ENCODE measurements around the gene CIP2A. TPM values are rescaled to one million over a fixed set of nuclear protein-coding genes. Genes with fewer than 3 reads are reported as not detected.

Gene CIP2A
- total and polyA plus RNA-seq, 2 experiments from 2014 or later: 10.5 to 13.9 TPM

GRCh38 chr3:108525256-108525655 is 64.0 kb downstream of the CIP2A start:
- WGBS, 2 experiments (ENCODE audit: low coverage in 1 of 2, low lambda C conversion rate in 2 of 2, missing lambda C conversion rate in 2 of 2): 27 to 28% methylated on average over 2 of the region's 2 CpGs
- no peaks in the 10 kb centered on the region for H3F3A ChIP-seq (ENCODE audit: insufficient read depth)
- H2AFZ ChIP-seq: no peak overlapping the region
- no peaks in the 10 kb centered on the region for H3K9me3 ChIP-seq (ENCODE audit: low read depth)
- TF ChIP-seq EZH2 (IDR thresholded peaks at IDR 0.05; ENCODE audit: insufficient read depth, poor library complexity, severe bottlenecking) (no peak), EZH2phosphoT487 (IDR thresholded peaks at IDR 0.05; ENCODE audit: insufficient read depth, low read depth) (no peak)
- H3K9ac ChIP-seq: no peak overlapping the region
- in situ Hi-C loops (cut with MboI): no loop called here
- DNase-seq: no peak
- no peaks in the 10 kb centered on the region for H3K4me1 ChIP-seq (ENCODE audit: insufficient read depth)
- H3K27me3 ChIP-seq (replicated peaks; ENCODE audit: insufficient read depth): no peaks in the 10 kb centered on the region; the same call in 1 of the 2 replicates
- H4K20me1 ChIP-seq (ENCODE audit: insufficient read depth): no peaks in the 10 kb centered on the region
- no peak overlapping the region for H3K4me2 ChIP-seq (ENCODE audit: unreplicated experiment)
- H3K4me3 ChIP-seq: no peak overlapping the region
- no peaks in the 10 kb centered on the region for H3K9me2 ChIP-seq (ENCODE audit: insufficient read depth)
- H3K36me3 ChIP-seq (ENCODE audit: low read depth): no peaks in the 10 kb centered on the region
- no peak overlapping the region for H3K27ac ChIP-seq
- no peaks in the 10 kb centered on the region for H3K79me2 ChIP-seq (ENCODE audit: insufficient read depth)

- H3K27me3 ChIP-seq (replicated peaks; ENCODE audit: insufficient read depth): no peaks in the 10 kb centered on the region
- H3K36me3 ChIP-seq (ENCODE audit: low read depth): no peaks in the 10 kb centered on the region
- H3K4me2 ChIP-seq (ENCODE audit: unreplicated experiment): no peak overlapping the region
- H3K4me3 ChIP-seq: no peak overlapping the region
- H3K27ac ChIP-seq: no peak overlapping the region
- H3K9me3 ChIP-seq (ENCODE audit: low read depth): no peaks in the 10 kb centered on the region
- no peaks in the 10 kb centered on the region for H3K79me2 ChIP-seq (ENCODE audit: insufficient read depth)
- H3K9ac ChIP-seq: no peak overlapping the region
- DNase-seq: peak; percentile 20
- 12 to 17% methylated on average over 2 of the region's 2 CpGs for WGBS, 2 experiments (ENCODE audit: low coverage in 1 of 2, low lambda C conversion rate in 2 of 2, missing lambda C conversion rate in 2 of 2)
- in situ Hi-C loops (cut with MboI): no loop called here
- no peaks in the 10 kb centered on the region for H3K4me1 ChIP-seq (ENCODE audit: insufficient read depth)
- TF ChIP-seq EZH2 (IDR thresholded peaks at IDR 0.05; ENCODE audit: insufficient read depth, poor library complexity, severe bottlenecking): no peak
- no peak for TF ChIP-seq EZH2phosphoT487 (IDR thresholded peaks at IDR 0.05; ENCODE audit: insufficient read depth, low read depth)
- H4K20me1 ChIP-seq (ENCODE audit: insufficient read depth): no peaks in the 10 kb centered on the region
- no peaks in the 10 kb centered on the region for H3F3A ChIP-seq (ENCODE audit: insufficient read depth)
- no peak overlapping the region for H2AFZ ChIP-seq
- no peaks in the 10 kb centered on the region for H3K9me2 ChIP-seq (ENCODE audit: insufficient read depth)
Observed at GRCh38 chr3:108524537-108524936, 64.7 kb downstream of the CIP2A start.

DNA sequence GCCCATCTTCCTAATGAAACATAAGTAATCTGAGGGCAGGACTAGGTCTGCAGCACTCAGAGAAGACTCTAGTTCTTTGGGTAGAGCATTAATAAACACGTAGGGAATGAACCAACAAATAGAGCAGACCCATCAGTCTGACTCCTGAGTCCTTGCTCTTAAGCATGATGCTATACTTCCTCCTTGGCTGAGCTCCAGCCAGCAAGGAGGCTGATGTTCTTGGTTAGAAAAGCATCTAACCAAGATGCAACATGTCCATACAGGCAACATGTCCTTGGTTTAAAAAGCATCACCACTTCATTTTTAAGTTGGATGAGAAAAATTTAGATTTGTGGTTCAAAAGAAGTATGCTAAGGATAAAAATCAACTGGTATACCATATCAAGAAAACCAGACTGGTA is 70.3 kb downstream of the CIP2A start:
- no peaks in the 10 kb centered on the region for H4K20me1 ChIP-seq (ENCODE audit: insufficient read depth)
- H3K4me3 ChIP-seq: no peak overlapping the region
- H3K79me2 ChIP-seq (ENCODE audit: insufficient read depth): no peaks in the 10 kb centered on the region
- DNase-seq: peak; percentile 8
- H3K27me3 ChIP-seq (replicated peaks; ENCODE audit: insufficient read depth): 0 out of 2 replicates have a peak, but pooled peaks cover 4% of the 10 kb centered on the region
- no peak overlapping the region for H3K27ac ChIP-seq
- no peaks in the 10 kb centered on the region for H3F3A ChIP-seq (ENCODE audit: insufficient read depth)
- no peaks in the 10 kb centered on the region for H3K9me3 ChIP-seq (ENCODE audit: low read depth)
- H3K9me2 ChIP-seq (ENCODE audit: insufficient read depth): no peaks in the 10 kb centered on the region
- in situ Hi-C loops (cut with MboI): no loop called here
- H3K4me2 ChIP-seq (ENCODE audit: unreplicated experiment): no peak overlapping the region
- no peak overlapping the region for H2AFZ ChIP-seq
- WGBS, 2 experiments (ENCODE audit: low coverage in 1 of 2, low lambda C conversion rate in 2 of 2, missing lambda C conversion rate in 2 of 2): 88 to 96% methylated on average over 1 of the region's 1 CpG
- no peak overlapping the region for H3K9ac ChIP-seq
- H3K4me1 ChIP-seq (ENCODE audit: insufficient read depth): no peaks in the 10 kb centered on the region
- no peaks in the 10 kb centered on the region for H3K36me3 ChIP-seq (ENCODE audit: low read depth)
- TF ChIP-seq EZH2 (IDR thresholded peaks at IDR 0.05; ENCODE audit: insufficient read depth, poor library complexity, severe bottlenecking): no peak
- TF ChIP-seq EZH2phosphoT487 (IDR thresholded peaks at IDR 0.05; ENCODE audit: insufficient read depth, low read depth): no peak

- Histone ChIP-seq H4K20me1 (ENCODE audit: insufficient read depth) (no peaks in the 10 kb centered on the region), H3K27ac (no peak overlapping the region), H3K4me2 (ENCODE audit: unreplicated experiment) (no peak overlapping the region), H3K4me1 (ENCODE audit: insufficient read depth) (no peaks in the 10 kb centered on the region), H2AFZ (no peak overlapping the region), H3K27me3 (replicated peaks; ENCODE audit: insufficient read depth) (0 out of 2 replicates have a peak, but pooled peaks cover 4% of the 10 kb centered on the region), H3F3A (ENCODE audit: insufficient read depth) (no peaks in the 10 kb centered on the region), H3K9ac (no peak overlapping the region), H3K36me3 (ENCODE audit: low read depth) (no peaks in the 10 kb centered on the region), H3K9me3 (ENCODE audit: low read depth) (no peaks in the 10 kb centered on the region), H3K79me2 (ENCODE audit: insufficient read depth) (no peaks in the 10 kb centered on the region), H3K4me3 (no peak overlapping the region), H3K9me2 (ENCODE audit: insufficient read depth) (no peaks in the 10 kb centered on the region)
- 71 to 87% methylated on average over 2 of the region's 2 CpGs for WGBS, 2 experiments (ENCODE audit: low coverage in 1 of 2, low lambda C conversion rate in 2 of 2, missing lambda C conversion rate in 2 of 2)
- in situ Hi-C loops (cut with MboI): no loop called here
- TF ChIP-seq EZH2 (IDR thresholded peaks at IDR 0.05; ENCODE audit: insufficient read depth, poor library complexity, severe bottlenecking) (no peak), EZH2phosphoT487 (IDR thresholded peaks at IDR 0.05; ENCODE audit: insufficient read depth, low read depth) (no peak)
- DNase-seq: no peak
Observed at GRCh38 chr3:108516881-108517280, 72.4 kb downstream of the CIP2A start.

GRCh38 chr3:108513961-108514360 is 75.3 kb downstream of the CIP2A start:
- Histone ChIP-seq H3F3A (ENCODE audit: insufficient read depth) (no peaks in the 10 kb centered on the region), H3K9me2 (ENCODE audit: insufficient read depth) (no peaks in the 10 kb centered on the region), H3K27ac (no peak overlapping the region), H3K9ac (no peak overlapping the region), H3K4me1 (ENCODE audit: insufficient read depth) (no peaks in the 10 kb centered on the region), H3K79me2 (ENCODE audit: insufficient read depth) (no peaks in the 10 kb centered on the region), H3K27me3 (replicated peaks; ENCODE audit: insufficient read depth) (0 out of 2 replicates have a peak, but pooled peaks cover 4% of the 10 kb centered on the region), H3K9me3 (ENCODE audit: low read depth) (no peaks in the 10 kb centered on the region), H3K4me2 (ENCODE audit: unreplicated experiment) (no peak overlapping the region), H3K4me3 (no peak overlapping the region), H4K20me1 (ENCODE audit: insufficient read depth) (no peaks in the 10 kb centered on the region), H3K36me3 (ENCODE audit: low read depth) (no peaks in the 10 kb centered on the region), H2AFZ (no peak overlapping the region)
- 33 to 35% methylated on average over 3 of the region's 3 CpGs for WGBS, 2 experiments (ENCODE audit: low coverage in 1 of 2, low lambda C conversion rate in 2 of 2, missing lambda C conversion rate in 2 of 2)
- peak; percentile 42 for DNase-seq
- in situ Hi-C loops (cut with MboI): no loop called here
- TF ChIP-seq EZH2phosphoT487 (IDR thresholded peaks at IDR 0.05; ENCODE audit: insufficient read depth, low read depth): no peak
- TF ChIP-seq EZH2 (IDR thresholded peaks at IDR 0.05; ENCODE audit: insufficient read depth, poor library complexity, severe bottlenecking): no peak
